Dermis lymphatic vessel endothelial cell (primary cell): ENCODE measurements around the gene SERPINA7. TPM values are rescaled to one million over a fixed set of nuclear protein-coding genes. Genes with fewer than 3 reads are reported as not detected.

ENCODE experiments used
- total RNA-seq: library from RNA; depleted of rRNA; stranded (reverse); fragments of >200 nt; gene quantifications from 2 replicates; pipeline ENCODE4 v1.2.1, GENCODE V29; 2014

SERPINA7 gene, protein sequence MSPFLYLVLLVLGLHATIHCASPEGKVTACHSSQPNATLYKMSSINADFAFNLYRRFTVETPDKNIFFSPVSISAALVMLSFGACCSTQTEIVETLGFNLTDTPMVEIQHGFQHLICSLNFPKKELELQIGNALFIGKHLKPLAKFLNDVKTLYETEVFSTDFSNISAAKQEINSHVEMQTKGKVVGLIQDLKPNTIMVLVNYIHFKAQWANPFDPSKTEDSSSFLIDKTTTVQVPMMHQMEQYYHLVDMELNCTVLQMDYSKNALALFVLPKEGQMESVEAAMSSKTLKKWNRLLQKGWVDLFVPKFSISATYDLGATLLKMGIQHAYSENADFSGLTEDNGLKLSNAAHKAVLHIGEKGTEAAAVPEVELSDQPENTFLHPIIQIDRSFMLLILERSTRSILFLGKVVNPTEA
- not detected in 2 replicates for total RNA-seq

DNA sequence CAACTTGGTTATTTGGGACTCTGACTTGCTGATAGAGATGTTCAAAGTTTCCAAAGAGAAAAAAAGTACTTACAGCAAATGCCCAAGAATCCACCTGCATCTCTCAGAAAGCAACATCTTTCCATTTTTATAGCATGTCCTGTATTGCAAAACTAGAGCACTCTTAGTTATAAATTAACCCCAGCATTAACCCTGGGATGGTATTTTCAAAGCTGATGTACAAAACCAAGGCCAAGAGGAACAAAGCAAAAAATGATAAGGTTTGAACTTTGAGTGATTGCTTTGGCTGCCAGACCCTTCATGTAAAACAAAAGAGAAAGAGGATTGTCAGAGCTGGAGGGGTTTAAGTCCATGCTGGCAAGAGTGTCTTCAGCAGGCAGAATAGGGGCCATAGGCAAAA is at the start of gene SERPINA7:
SERPINA7 (minus strand) TSS at position 103 of the 400 bp plus-strand sequence. CDS start 1,669 bp downstream, outside the sequence.

Other genes with a start within 250 kb of the SERPINA7 start
- gene NRK, start 216.2 kb downstream of the SERPINA7 start, total RNA-seq = 0.22 and 0.43 TPM in 2 replicates
- gene PWWP3B, start 129.6 kb upstream of the SERPINA7 start, total RNA-seq = not detected in 2 replicates